Measurements from ENCODE around the gene FKBP3. TPM values are rescaled to one million over a fixed set of nuclear protein-coding genes. Genes with fewer than 3 reads are reported as not detected.

Gene FKBP3
- total and polyA plus RNA-seq, 2 of the 4 experiments (the other 2 are of a cell fraction) = 8.6 to 45.3 TPM

- no peak overlapping the region for H4K5ac ChIP-seq (ENCODE audit: low read depth, low read length)
- peaks cover 61% of the 10 kb centered on the region for H4K20me1 ChIP-seq (ENCODE audit: insufficient read depth, low read length)
- no peak overlapping the region for H4K91ac ChIP-seq (ENCODE audit: insufficient read depth, low read depth, low read length)
- H2BK120ac ChIP-seq (ENCODE audit: low read depth, low read length) = no peak overlapping the region
- in situ Hi-C loops (cut with MboI; ENCODE audit: low sequenced_read_pairs) = no loop called here
- H3K56ac ChIP-seq (ENCODE audit: extremely low read depth, insufficient read depth, low read length) = no peak overlapping the region
- peaks cover 15 to 41% of the 10 kb centered on the region in 2 experiments for H3K79me1 ChIP-seq (ENCODE audit: low read depth in 1 of 2, low read length in 2 of 2)
- no peak overlapping the region for H2AK5ac ChIP-seq (ENCODE audit: low read depth, low read length)
- H3K4me2 ChIP-seq (ENCODE audit: low read depth, low read length) = no peak overlapping the region
- H2BK20ac ChIP-seq (ENCODE audit: low read depth, low read length) = no peak overlapping the region
- no peak overlapping the region for H3K18ac ChIP-seq (ENCODE audit: low read depth, low read length)
- no peak overlapping the region for H2BK5ac ChIP-seq (ENCODE audit: low read depth, low read length, poor library complexity, severe bottlenecking)
- H3K4me1 ChIP-seq (ENCODE audit: control insufficient read depth, insufficient read depth, low read length) = peaks cover 2% of the 10 kb centered on the region; the same call in 1 of the 2 replicates
- H2AK9ac ChIP-seq (replicated peaks; ENCODE audit: low read depth, low read length, poor library complexity) = no peak overlapping the region
- no CpG with 5 or more reads among the region's 2 CpGs for WGBS, 2 experiments (ENCODE audit: extremely low coverage in 2 of 2, insufficient read length in 1 of 2)
- peaks cover 9% of the 10 kb centered on the region for H3K36me3 ChIP-seq (ENCODE audit: control insufficient read depth, insufficient read depth, low read length)
- no peaks in the 10 kb centered on the region for H3K9me3 ChIP-seq (ENCODE audit: control insufficient read depth, insufficient read depth, low read length)
- ChIA-PET POLR2A (ENCODE audit: unreplicated experiment) (no interaction called here), CTCF (no interaction called here)
- dilution Hi-C loops (cut with HindIII; ENCODE audit: low sequenced_read_pairs, unreplicated experiment) = no loop called here
- no peak for TF ChIP-seq SMC3 (IDR thresholded peaks at IDR 0.05; ENCODE audit: low read depth, low read length)
- TF ChIP-seq MXI1 (IDR thresholded peaks at IDR 0.05; ENCODE audit: borderline replicate concordance, low read depth, low read length) = no peak
- no peak for TF ChIP-seq FOS (IDR thresholded peaks at IDR 0.05; ENCODE audit: low read depth, low read length)
- TF ChIP-seq ELK1 (IDR thresholded peaks at IDR 0.05; ENCODE audit: borderline replicate concordance, low read depth, low read length) = no peak
- TF ChIP-seq CHD1 (IDR thresholded peaks at IDR 0.05; ENCODE audit: low read depth, low read length) = no peak
- no peak for TF ChIP-seq CTCF (conservative IDR thresholded peaks at IDR 0.05; ENCODE audit: low read depth, low read length)
- no peak; the same call in 1 of the 2 replicates for TF ChIP-seq CEBPB (IDR thresholded peaks at IDR 0.05; ENCODE audit: low read depth, low read length)
- TF ChIP-seq MAZ (IDR thresholded peaks at IDR 0.05; ENCODE audit: borderline replicate concordance, low read depth, low read length) = no peak
- no peak for TF ChIP-seq USF2 (IDR thresholded peaks at IDR 0.05; ENCODE audit: low read depth, low read length)
- TF ChIP-seq POLR2A (IDR thresholded peaks at IDR 0.05; ENCODE audit: low read depth, low read length) = no peak
- no peak for TF ChIP-seq RCOR1 (IDR thresholded peaks at IDR 0.05; ENCODE audit: insufficient replicate concordance, low read length)
- no peak for TF ChIP-seq MAFK (IDR thresholded peaks at IDR 0.05; ENCODE audit: low read depth, low read length)
- TF ChIP-seq NFE2L2 (IDR thresholded peaks at IDR 0.05; ENCODE audit: low read depth, low read length) = no peak
- no peak for TF ChIP-seq RFX5 (IDR thresholded peaks at IDR 0.05; ENCODE audit: low read depth, low read length)
- TF ChIP-seq RAD21 (IDR thresholded peaks at IDR 0.05; ENCODE audit: low read length) = no peak
- no peak for TF ChIP-seq BHLHE40 (IDR thresholded peaks at IDR 0.05; ENCODE audit: low read depth, low read length)
- BruUV-seq (replicated peaks) = no TSS peak
- no peak overlapping the region for H2AFZ ChIP-seq (replicated peaks; ENCODE audit: low read length, poor library complexity)
- no peak overlapping the region for H3K27ac ChIP-seq (ENCODE audit: insufficient read depth, low read length)
- H3K4ac ChIP-seq (ENCODE audit: low read depth, low read length) = no peak overlapping the region
- no peak for ATAC-seq (ENCODE audit: low read depth)
- no peak overlapping the region for H3K14ac ChIP-seq (replicated peaks; ENCODE audit: low read depth, low read length)
- intact Hi-C loops (cut with micrococcal nuclease) = no loop called here
- no peak overlapping the region for H3K9ac ChIP-seq (ENCODE audit: low read depth, low read length)
- H3K23ac ChIP-seq (ENCODE audit: low read depth, low read length) = no peak overlapping the region
- peaks cover 7% of the 10 kb centered on the region for H3K9me1 ChIP-seq (ENCODE audit: insufficient read depth, low read length)
- no peaks in the 10 kb centered on the region for H3K27me3 ChIP-seq (ENCODE audit: control insufficient read depth, insufficient read depth, low read length)
- DNase-seq = peak; percentile 36
- H4K8ac ChIP-seq (ENCODE audit: low read depth in 2 of 2, low read length in 2 of 2) = no peak overlapping the region
- no peak overlapping the region for H3K4me3 ChIP-seq (ENCODE audit: insufficient read depth, low read depth, low read length)
- no peak overlapping the region for H2BK15ac ChIP-seq (ENCODE audit: low read depth, low read length)
Measured at GRCh38 chr14:45091710-45092109, 42.6 kb downstream of the FKBP3 start.
